Dendritic cell treated with granulocyte-macrophage colony-stimulating factor and Interleukin-4, amounts not matched to agents 40 ng/mL and 50 ng/mL, for 4 days (primary cell): ENCODE measurements around the gene KYAT1.

Source experiments
- H3K27ac Mint-ChIP-seq: one replicate; pipeline ENCODE4 v1.8.0; 2022; ENCODE audit warnings: mild to moderate bottlenecking, mixed read lengths
- H3K27me3 Mint-ChIP-seq: one replicate; pipeline ENCODE4 v1.8.0; 2022; ENCODE audit warnings: mild to moderate bottlenecking, mixed read lengths
- H3K36me3 Mint-ChIP-seq: one replicate; pipeline ENCODE4 v1.8.0; 2022; ENCODE audit warnings: low read depth, mixed read lengths
- H3K4me1 Mint-ChIP-seq: one replicate; pipeline ENCODE4 v1.8.0; 2022; ENCODE audit warnings: low read depth, mixed read lengths
- H3K4me3 Mint-ChIP-seq: one replicate; pipeline ENCODE4 v1.8.0; 2022; ENCODE audit warnings: mild to moderate bottlenecking, moderate library complexity, mixed read lengths
- H3K9me3 Mint-ChIP-seq: one replicate; pipeline ENCODE4 v1.8.0; 2022; ENCODE audit warnings: mixed read lengths
- intact Hi-C: fragments of 100-400 bp; cut with micrococcal nuclease; formaldehyde crosslinking; loops from one replicate; pipeline ENCODE4 v1.15.0; 2022

The KYAT1 gene

GRCh38 chr9:128901379-128901778 is 19.6 kb upstream of the KYAT1 start:
- Mint-ChIP-seq H3K27me3 (no peaks in the 10 kb centered on the region), H3K4me1 (peaks cover 41% of the 10 kb centered on the region), H3K36me3 (peaks cover 34% of the 10 kb centered on the region), H3K9me3 (no peaks in the 10 kb centered on the region), H3K4me3 (no peak overlapping the region), H3K27ac (no peak overlapping the region)
- intact Hi-C loops = no loop called here

- intact Hi-C loops = no loop called here
- Mint-ChIP-seq H3K4me1 (peaks cover 41% of the 10 kb centered on the region), H3K4me3 (peak overlapping the region; percentile 0), H3K27me3 (no peaks in the 10 kb centered on the region), H3K27ac (peak overlapping the region; percentile 65), H3K36me3 (peaks cover 45% of the 10 kb centered on the region), H3K9me3 (no peaks in the 10 kb centered on the region)
These were observed 18.0 kb upstream of the KYAT1 start for GRCh38 chr9:128899566-128900322.

GRCh38 chr9:128898845-128899565 is 17.3 kb upstream of the KYAT1 start:
- Mint-ChIP-seq H3K4me3 (peak overlapping the region; percentile 0), H3K36me3 (peaks cover 48% of the 10 kb centered on the region), H3K9me3 (no peaks in the 10 kb centered on the region), H3K27me3 (no peaks in the 10 kb centered on the region), H3K4me1 (peaks cover 41% of the 10 kb centered on the region), H3K27ac (peak overlapping the region; percentile 65)
- intact Hi-C loops = no loop called here

GRCh38 chr9:128898382-128898781 is 16.6 kb upstream of the KYAT1 start:
- intact Hi-C loops = no loop called here
- Mint-ChIP-seq H3K9me3 (no peaks in the 10 kb centered on the region), H3K27ac (peak overlapping the region; percentile 65), H3K27me3 (no peaks in the 10 kb centered on the region), H3K4me3 (no peak overlapping the region), H3K4me1 (peaks cover 41% of the 10 kb centered on the region), H3K36me3 (peaks cover 51% of the 10 kb centered on the region)

GRCh38 chr9:128895556-128895955 is 13.8 kb upstream of the KYAT1 start:
- no peaks in the 10 kb centered on the region for H3K9me3 Mint-ChIP-seq
- intact Hi-C loops = no loop called here
- H3K4me3 Mint-ChIP-seq = no peak overlapping the region
- H3K27ac Mint-ChIP-seq = peak overlapping the region; percentile 13
- no peaks in the 10 kb centered on the region for H3K27me3 Mint-ChIP-seq
- peaks cover 67% of the 10 kb centered on the region for H3K36me3 Mint-ChIP-seq
- peaks cover 37% of the 10 kb centered on the region for H3K4me1 Mint-ChIP-seq

- intact Hi-C loops = no loop called here
- H3K36me3 Mint-ChIP-seq = peaks cover 75% of the 10 kb centered on the region
- H3K4me3 Mint-ChIP-seq = no peak overlapping the region
- no peaks in the 10 kb centered on the region for H3K9me3 Mint-ChIP-seq
- no peak overlapping the region for H3K27ac Mint-ChIP-seq
- H3K4me1 Mint-ChIP-seq = peaks cover 31% of the 10 kb centered on the region
- H3K27me3 Mint-ChIP-seq = no peaks in the 10 kb centered on the region
These were observed 13.0 kb upstream of the KYAT1 start for GRCh38 chr9:128894764-128895163.

- H3K9me3 Mint-ChIP-seq = no peaks in the 10 kb centered on the region
- no peak overlapping the region for H3K4me3 Mint-ChIP-seq
- H3K27ac Mint-ChIP-seq = peak overlapping the region; percentile 52
- intact Hi-C loops = no loop called here
- H3K36me3 Mint-ChIP-seq = peaks cover 83% of the 10 kb centered on the region
- no peaks in the 10 kb centered on the region for H3K27me3 Mint-ChIP-seq
- H3K4me1 Mint-ChIP-seq = peaks cover 22% of the 10 kb centered on the region
These were observed 11.6 kb upstream of the KYAT1 start for GRCh38 chr9:128893354-128893753.

- Mint-ChIP-seq H3K4me3 (no peak overlapping the region), H3K9me3 (no peaks in the 10 kb centered on the region), H3K27ac (peak overlapping the region; percentile 52), H3K27me3 (no peaks in the 10 kb centered on the region), H3K36me3 (peaks cover 83% of the 10 kb centered on the region), H3K4me1 (peaks cover 24% of the 10 kb centered on the region)
- intact Hi-C loops = no loop called here
These were observed 10.6 kb upstream of the KYAT1 start for GRCh38 chr9:128892221-128892921.

GRCh38 chr9:128891321-128892220 is 9.8 kb upstream of the KYAT1 start:
- Mint-ChIP-seq H3K9me3 (no peaks in the 10 kb centered on the region), H3K4me3 (no peak overlapping the region), H3K4me1 (peaks cover 25% of the 10 kb centered on the region), H3K36me3 (peaks cover 78% of the 10 kb centered on the region), H3K27me3 (no peaks in the 10 kb centered on the region), H3K27ac (no peak overlapping the region)
- intact Hi-C loops = no loop called here

GRCh38 chr9:128887914-128888350 is 6.2 kb upstream of the KYAT1 start:
- Mint-ChIP-seq H3K9me3 (no peaks in the 10 kb centered on the region), H3K4me3 (no peak overlapping the region), H3K36me3 (peaks cover 71% of the 10 kb centered on the region), H3K27ac (peak overlapping the region; percentile 28), H3K27me3 (no peaks in the 10 kb centered on the region), H3K4me1 (peaks cover 56% of the 10 kb centered on the region)
- intact Hi-C loops = loop anchor here (10.0 kb wide), 1 partner anchor 57 kb away; the partner anchor contains the start of genes DOLK and NUP188

GRCh38 chr9:128887049-128887448 is 5.3 kb upstream of the KYAT1 start:
- peaks cover 56% of the 10 kb centered on the region for H3K4me1 Mint-ChIP-seq
- peaks cover 72% of the 10 kb centered on the region for H3K36me3 Mint-ChIP-seq
- H3K27me3 Mint-ChIP-seq = no peaks in the 10 kb centered on the region
- intact Hi-C loops = loop anchor here (10.0 kb wide), 1 partner anchor 58 kb away; the partner anchor contains the start of genes DOLK and NUP188
- no peaks in the 10 kb centered on the region for H3K9me3 Mint-ChIP-seq
- H3K27ac Mint-ChIP-seq = no peak overlapping the region
- no peak overlapping the region for H3K4me3 Mint-ChIP-seq

GRCh38 chr9:128886211-128886891 is 4.6 kb upstream of the KYAT1 start:
- H3K36me3 Mint-ChIP-seq = peaks cover 72% of the 10 kb centered on the region
- peaks cover 52% of the 10 kb centered on the region for H3K4me1 Mint-ChIP-seq

More at GRCh38 chr9:128886211-128886891, 4.6 kb upstream of the KYAT1 start:
- H3K27ac Mint-ChIP-seq = no peak overlapping the region
- no peaks in the 10 kb centered on the region for H3K27me3 Mint-ChIP-seq
- no peak overlapping the region for H3K4me3 Mint-ChIP-seq
- intact Hi-C loops = loop anchor here (10.0 kb wide), 1 partner anchor 58 kb away; the partner anchor contains the start of genes DOLK and NUP188
- H3K9me3 Mint-ChIP-seq = no peaks in the 10 kb centered on the region
